A549 treated with GW870086 at 1 μM for 4 hours (cell line): ENCODE results near the gene KHDC1L. TPM values are rescaled to one million over a fixed set of nuclear protein-coding genes. Genes with fewer than 3 reads are reported as not detected.

Source experiments
- total RNA-seq: library from RNA; stranded (reverse); fragments of 200-300 nt; extraction: Qiagen RNA extraction; gene quantifications from 5 replicates; pipeline ENCODE4 v1.2.3, GENCODE V29; 2022; ENCODE audit warnings: low read depth

The KHDC1L gene
- total RNA-seq: 0.36 to 0.51 TPM (median 0.42 TPM) in 4 of 5 replicates, not detected in the other

GRCh38 chr6:73225396-73225795 is at the start of gene KHDC1L:
TSS of gene KHDC1L (minus strand) at chr6:73225496. CDS start at chr6:73225408, 88 bp downstream.

GRCh38 chr6:73262671-73263569 is 37.6 kb upstream of the KHDC1L start, which contains the start of gene KHDC1:
TSS of gene KHDC1 (minus strand) at chr6:73263196. CDS start at chr6:73242517, 20,679 bp downstream.

Other genes with a start within 250 kb of the KHDC1L start
- 2.7 to 3.9 TPM (median 3.7 TPM) in 5 replicates for gene KHDC1, start 37.7 kb upstream of the KHDC1L start, total RNA-seq
- gene DPPA5, start 128.8 kb upstream of the KHDC1L start, total RNA-seq: not detected in 5 replicates
- gene KHDC3L, start 137.2 kb upstream of the KHDC1L start, total RNA-seq: not detected in 5 replicates
- not detected in 5 replicates for gene OOEP, start 144.4 kb upstream of the KHDC1L start, total RNA-seq
- gene DDX43, start 169.3 kb upstream of the KHDC1L start, total RNA-seq: not detected in 5 replicates
- gene CGAS, start 226.8 kb upstream of the KHDC1L start, total RNA-seq: 4.6 to 5.0 TPM (median 4.8 TPM) in 5 replicates
- gene MTO1, start 236.2 kb upstream of the KHDC1L start, total RNA-seq: 8.7 to 12.2 TPM (median 10.0 TPM) in 5 replicates